GM13976 (cell line): ENCODE results near the gene TJP3.

Source experiments
- DNase-seq: peaks from one replicate; pipeline ENCODE4 v3.0.0; 2012; ENCODE audit warnings: low spot score
- CTCF ChIP-seq: IDR thresholded peaks from 2 replicates; pipeline ENCODE4 v1.5.1; 2012; ENCODE audit warnings: borderline replicate concordance, mild to moderate bottlenecking; ENCODE audit not compliant: insufficient read depth; ENCODE audit errors: extremely low read depth, missing control alignments, control extremely low read depth
- in situ Hi-C: fragments of 300-500 bp; cut with MboI; formaldehyde crosslinking; loops from one replicate; pipeline ENCODE4 v1.12.0; 2022; ENCODE audit warnings: low sequenced_read_pairs, mixed read lengths, inconsistent platforms; ENCODE audit not compliant: unreplicated experiment

Gene TJP3

GRCh38 chr19:3692141-3693024 is 15.8 kb upstream of the TJP3 start:
- TF ChIP-seq CTCF = peak; percentile 47
- in situ Hi-C loops = no loop called here
- DNase-seq = no peak

GRCh38 chr19:3693025-3693925 is 14.9 kb upstream of the TJP3 start:
- TF ChIP-seq CTCF = no peak
- DNase-seq = no peak
- in situ Hi-C loops = no loop called here

- TF ChIP-seq CTCF = no peak
- no peak for DNase-seq
- in situ Hi-C loops = no loop called here
These were observed 13.6 kb upstream of the TJP3 start for GRCh38 chr19:3694361-3695123.

GRCh38 chr19:3695124-3695733 is 13.0 kb upstream of the TJP3 start:
- no peak for TF ChIP-seq CTCF
- in situ Hi-C loops = no loop called here
- DNase-seq = no peak

GRCh38 chr19:3695986-3696659 is 12.1 kb upstream of the TJP3 start:
- in situ Hi-C loops = no loop called here

More at GRCh38 chr19:3695986-3696659, 12.1 kb upstream of the TJP3 start:
- no peak for TF ChIP-seq CTCF
- DNase-seq = no peak
